GM21360 (cell line): ENCODE measurements around the gene CSNK2A1.

Experiments used
- ATAC-seq: cut with Tn5 transposase; IDR thresholded peaks from one replicate; pipeline ENCODE4 v1.9.1; 2021; ENCODE audit warnings: mild to moderate bottlenecking, moderate library complexity; ENCODE audit not compliant: unreplicated experiment

CSNK2A1 gene

GRCh38 chr20:568097-568652, 24.6 kb upstream of the CSNK2A1 start:
- ATAC-seq = no peak

- ATAC-seq = no peak
These were observed 20.6 kb upstream of the CSNK2A1 start for GRCh38 chr20:564192-564591.

GRCh38 chr20:563187-563586, 19.6 kb upstream of the CSNK2A1 start:
- ATAC-seq = no peak

GRCh38 chr20:562232-562897, 18.8 kb upstream of the CSNK2A1 start:
- no peak for ATAC-seq

GRCh38 chr20:561437-562231, 18.0 kb upstream of the CSNK2A1 start:
- peak; percentile 54 for ATAC-seq

GRCh38 chr20:560680-561079, 17.1 kb upstream of the CSNK2A1 start:
- ATAC-seq = no peak

GRCh38 chr20:558117-558516, 14.5 kb upstream of the CSNK2A1 start:
- ATAC-seq = no peak

GRCh38 chr20:556984-557383, 13.4 kb upstream of the CSNK2A1 start:
- no peak for ATAC-seq

- ATAC-seq = no peak
These were observed 12.4 kb upstream of the CSNK2A1 start for GRCh38 chr20:555976-556385.

GRCh38 chr20:550611-551010, 7.0 kb upstream of the CSNK2A1 start:
- no peak for ATAC-seq

GRCh38 chr20:549722-550496, 6.3 kb upstream of the CSNK2A1 start:
- no peak for ATAC-seq

- no peak for ATAC-seq
These were observed 5.3 kb upstream of the CSNK2A1 start for GRCh38 chr20:548906-549305.

GRCh38 chr20:547394-547793, 3.8 kb upstream of the CSNK2A1 start:
- no peak for ATAC-seq

GRCh38 chr20:546353-546752, 2.8 kb upstream of the CSNK2A1 start:
- no peak for ATAC-seq

- no peak for ATAC-seq
These were observed 649 bp upstream of the CSNK2A1 start for GRCh38 chr20:544153-544725.

GRCh38 chr20:542777-543368, 717 bp downstream of the CSNK2A1 start:
- peak; percentile 26 for ATAC-seq

GRCh38 chr20:540391-541201, 3.0 kb downstream of the CSNK2A1 start:
- no peak for ATAC-seq

- no peak for ATAC-seq
These were observed 3.7 kb downstream of the CSNK2A1 start for GRCh38 chr20:539848-540247.

- ATAC-seq = no peak
These were observed 4.4 kb downstream of the CSNK2A1 start for GRCh38 chr20:539191-539590.

- ATAC-seq = no peak
These were observed 5.6 kb downstream of the CSNK2A1 start for GRCh38 chr20:537983-538382.
